Smooth muscle cell (in vitro differentiated cells): ENCODE measurements around the gene ADAT2. TPM values are rescaled to one million over a fixed set of nuclear protein-coding genes. Genes with fewer than 3 reads are reported as not detected.

ENCODE experiments used
- DNase-seq: peaks from one replicate; lab custom pipeline; 2025; ENCODE audit not compliant: unreplicated experiment; lab: John Stamatoyannopoulos, UW
- H2AFZ ChIP-seq: fragments of 200-600 bp; sonication (generic); 2 replicates; pipeline ENCODE4 v1.6.0; 2016; ENCODE audit warnings: antibody characterized with exemption, low read depth, mild to moderate bottlenecking
- H3F3A ChIP-seq: fragments of 200-600 bp; sonication (generic); 2 replicates; pipeline ENCODE4 v1.6.0; 2017; ENCODE audit warnings: antibody characterized with exemption, low read depth
- H3K27ac ChIP-seq: fragments of 200-600 bp; sonication (generic); 2 replicates; pipeline ENCODE4 v1.5.1; 2016; ENCODE audit warnings: low read depth, mild to moderate bottlenecking
- H3K27me3 ChIP-seq: fragments of 200-600 bp; sonication (generic); 2 replicates; pipeline ENCODE4 v1.6.1; 2016; ENCODE audit warnings: low read depth, mild to moderate bottlenecking
- H3K36me3 ChIP-seq: fragments of 200-600 bp; sonication (generic); 2 replicates; pipeline ENCODE4 v1.5.1; 2016; ENCODE audit warnings: low read depth
- H3K4me1 ChIP-seq: fragments of 200-600 bp; sonication (generic); 2 replicates; pipeline ENCODE4 v1.5.1; 2016; ENCODE audit warnings: low read depth
- H3K4me2 ChIP-seq: fragments of 200-600 bp; sonication (generic); 2 replicates; pipeline ENCODE4 v1.6.0; 2016; ENCODE audit warnings: mild to moderate bottlenecking
- H3K4me3 ChIP-seq: fragments of 200-600 bp; sonication (generic); 2 replicates; pipeline ENCODE4 v1.5.1; 2016; ENCODE audit warnings: mild to moderate bottlenecking
- H3K79me2 ChIP-seq: fragments of 200-600 bp; sonication (generic); 2 replicates; pipeline ENCODE4 v1.6.0; 2016; ENCODE audit warnings: low read depth, mild to moderate bottlenecking
- H3K9ac ChIP-seq: fragments of 200-600 bp; sonication (generic); 2 replicates; pipeline ENCODE4 v1.6.0; 2016; ENCODE audit warnings: low read depth
- H3K9me3 ChIP-seq: fragments of 200-600 bp; sonication (generic); replicated peaks from 2 replicates; pipeline ENCODE4 v1.5.1; 2016; ENCODE audit warnings: low read depth
- H4K20me1 ChIP-seq: fragments of 200-600 bp; sonication (generic); 2 replicates; pipeline ENCODE4 v1.6.0; 2016; ENCODE audit warnings: low read depth
- WGBS: methylation state at CpG from one replicate; pipeline ENCODE4 v1.1.7; 2016; ENCODE audit warnings: low lambda C conversion rate; 5-methylcytosine and 5-hydroxymethylcytosine counted together
- polyA plus RNA-seq: library from polyadenylated mRNA; unstranded; fragments of >200 nt; fragmentation: Nextera tagmentation; extraction: Ambion mirVana; gene quantifications from 2 replicates; pipeline ENCODE4 v1.2.1, GENCODE V29; 2016
- small RNA-seq: library from RNA; depleted of rRNA; stranded (forward); fragments of <200 nt; gene quantifications from one replicate; pipeline ENCODE3, GENCODE V24; 2014
- total RNA-seq: library from RNA; depleted of rRNA; stranded (reverse); fragments of >200 nt; gene quantifications from 2 replicates; pipeline ENCODE4 v1.2.3, GENCODE V29; 2014
- TF ChIP-seq, protein P1 (sequence below): fragments of 200-600 bp; sonication (generic); IDR thresholded peaks from 2 replicates; pipeline ENCODE4 v1.5.1; 2017; ENCODE audit warnings: borderline replicate concordance, mild to moderate bottlenecking, antibody characterized with exemption; ENCODE audit not compliant: insufficient read depth, poor library complexity, severe bottlenecking

ADAT2 gene
- total and polyA plus RNA-seq, 2 experiments from 2014 or later, result 1.5 to 2.3 TPM

DNA sequence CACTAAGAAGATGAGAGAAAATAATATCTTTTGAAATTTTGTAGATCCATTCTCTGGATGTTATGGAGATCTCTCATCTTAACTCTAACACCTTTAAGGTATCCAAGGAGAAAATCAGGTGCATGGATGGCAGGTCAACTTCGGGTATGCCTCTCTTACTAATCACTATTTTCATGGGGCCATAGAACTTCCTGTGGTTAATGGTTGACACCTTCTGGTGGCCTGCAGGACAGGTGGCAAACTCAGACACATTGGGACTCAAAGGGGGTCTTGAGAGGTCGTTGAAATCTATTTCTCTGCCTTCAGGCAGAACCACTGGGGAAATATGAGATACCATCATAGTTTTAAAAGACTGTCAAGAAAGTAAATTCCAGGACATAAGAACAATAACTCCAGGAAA is 76.5 kb downstream of the ADAT2 start:
- no peaks in the 10 kb centered on the region for H3K79me2 ChIP-seq
- TF ChIP-seq, protein P1, sequence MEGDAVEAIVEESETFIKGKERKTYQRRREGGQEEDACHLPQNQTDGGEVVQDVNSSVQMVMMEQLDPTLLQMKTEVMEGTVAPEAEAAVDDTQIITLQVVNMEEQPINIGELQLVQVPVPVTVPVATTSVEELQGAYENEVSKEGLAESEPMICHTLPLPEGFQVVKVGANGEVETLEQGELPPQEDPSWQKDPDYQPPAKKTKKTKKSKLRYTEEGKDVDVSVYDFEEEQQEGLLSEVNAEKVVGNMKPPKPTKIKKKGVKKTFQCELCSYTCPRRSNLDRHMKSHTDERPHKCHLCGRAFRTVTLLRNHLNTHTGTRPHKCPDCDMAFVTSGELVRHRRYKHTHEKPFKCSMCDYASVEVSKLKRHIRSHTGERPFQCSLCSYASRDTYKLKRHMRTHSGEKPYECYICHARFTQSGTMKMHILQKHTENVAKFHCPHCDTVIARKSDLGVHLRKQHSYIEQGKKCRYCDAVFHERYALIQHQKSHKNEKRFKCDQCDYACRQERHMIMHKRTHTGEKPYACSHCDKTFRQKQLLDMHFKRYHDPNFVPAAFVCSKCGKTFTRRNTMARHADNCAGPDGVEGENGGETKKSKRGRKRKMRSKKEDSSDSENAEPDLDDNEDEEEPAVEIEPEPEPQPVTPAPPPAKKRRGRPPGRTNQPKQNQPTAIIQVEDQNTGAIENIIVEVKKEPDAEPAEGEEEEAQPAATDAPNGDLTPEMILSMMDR, result no peak
- no peak overlapping the region for H3K4me3 ChIP-seq
- H3F3A ChIP-seq, result no peaks in the 10 kb centered on the region
- H3K4me1 ChIP-seq, result no peaks in the 10 kb centered on the region
- no peak for DNase-seq
- no peak overlapping the region for H3K27ac ChIP-seq
- H3K27me3 ChIP-seq, result no peaks in the 10 kb centered on the region
- H3K9ac ChIP-seq, result no peak overlapping the region
- no peaks in the 10 kb centered on the region for H3K36me3 ChIP-seq
- WGBS, result 74% methylated on average over 2 of the region's 2 CpGs
- H4K20me1 ChIP-seq, result no peaks in the 10 kb centered on the region
- no peak overlapping the region for H3K4me2 ChIP-seq
- H2AFZ ChIP-seq, result no peak overlapping the region
- H3K9me3 ChIP-seq, result no peaks in the 10 kb centered on the region

Small RNA genes lying within 50 kb of the gene (small RNA-seq; reads per million reads assigned to genes)
- gene RNA5SP221, result 0.34 reads per million, percentile 9 among the genes with 10 or more reads in this experiment

Other genes with a start within 250 kb of the ADAT2 start
- 12.7 and 15.0 TPM in 2 replicates for gene PEX3, start 110 bp upstream of the ADAT2 start, total RNA-seq
- gene PEX3, start 110 bp upstream of the ADAT2 start, polyA plus RNA-seq, result 11.4 and 14.3 TPM in 2 replicates
- 42.7 and 58.8 TPM in 2 replicates for gene FUCA2, start 61.0 kb upstream of the ADAT2 start, total RNA-seq
- 75.2 and 82.5 TPM in 2 replicates for gene FUCA2, start 61.0 kb upstream of the ADAT2 start, polyA plus RNA-seq
- gene PHACTR2, start 227.3 kb upstream of the ADAT2 start, total RNA-seq, result 80.4 and 104 TPM in 2 replicates
- 62.7 and 76.0 TPM in 2 replicates for gene PHACTR2, start 227.3 kb upstream of the ADAT2 start, polyA plus RNA-seq